MM.1S (cell line): ENCODE data around the gene MIEN1.
"Not testable (repeated sequence)": the region's sequence is repeated elsewhere in the genome, so short reads cannot be mapped to it uniquely, and the experiment has no call there.

Experiments used
- DNase-seq: peaks from one replicate; pipeline ENCODE4 v3.0.0-alpha.2; 2015
- H2AFZ ChIP-seq: fragments of 300-600 bp; sonication (generic); 2 replicates; pipeline ENCODE4 v1.6.0; 2016; ENCODE audit warnings: antibody characterized with exemption, low read length
- H3F3A ChIP-seq: fragments of 300-600 bp; sonication (generic); 2 replicates; pipeline ENCODE4 v1.6.1; 2016; ENCODE audit warnings: mild to moderate bottlenecking, antibody characterized with exemption, low read length, moderate library complexity, mixed read lengths; ENCODE audit not compliant: insufficient read depth
- H3K27ac ChIP-seq: fragments of 300-600 bp; sonication (generic); 2 replicates; pipeline ENCODE4 v1.5.1; 2016; ENCODE audit warnings: mild to moderate bottlenecking, low read length
- H3K27me3 ChIP-seq: fragments of 300-600 bp; sonication (generic); replicated peaks from 2 replicates; pipeline ENCODE4 v1.6.0; 2016; ENCODE audit warnings: low read length; ENCODE audit not compliant: insufficient read depth
- H3K36me3 ChIP-seq: fragments of 300-600 bp; sonication (generic); replicated peaks from 2 replicates; pipeline ENCODE4 v1.6.1; 2016; ENCODE audit warnings: mild to moderate bottlenecking, low read length, mixed read lengths; ENCODE audit not compliant: insufficient read depth
- H3K4me1 ChIP-seq: fragments of 300-600 bp; sonication (generic); 2 replicates; pipeline ENCODE4 v1.6.1; 2016; ENCODE audit warnings: low read length, mixed read lengths
- H3K4me2 ChIP-seq: fragments of 300-600 bp; sonication (generic); 2 replicates; pipeline ENCODE4 v1.6.0; 2016; ENCODE audit warnings: low read depth, low read length
- H3K4me3 ChIP-seq: fragments of 300-600 bp; sonication (generic); 2 replicates; pipeline ENCODE4 v1.5.1; 2016; ENCODE audit warnings: low read length, mixed read lengths
- H3K79me2 ChIP-seq: fragments of 300-600 bp; sonication (generic); 2 replicates; pipeline ENCODE4 v1.6.1; 2016; ENCODE audit warnings: mixed run types, low read length, mixed read lengths
- H3K9ac ChIP-seq: fragments of 300-600 bp; sonication (generic); 2 replicates; pipeline ENCODE4 v1.6.1; 2016; ENCODE audit warnings: low read length, mixed read lengths
- H3K9me2 ChIP-seq: fragments of 300-600 bp; sonication (generic); replicated peaks from 2 replicates; pipeline ENCODE4 v1.6.1; 2016; ENCODE audit warnings: mild to moderate bottlenecking, low read length, mixed read lengths; ENCODE audit not compliant: insufficient read depth
- H3K9me3 ChIP-seq: fragments of 300-600 bp; sonication (generic); replicated peaks from 2 replicates; pipeline ENCODE4 v1.6.1; 2016; ENCODE audit warnings: mild to moderate bottlenecking, low read length, mixed read lengths; ENCODE audit not compliant: insufficient read depth
- H4K20me1 ChIP-seq: fragments of 300-600 bp; sonication (generic); 2 replicates; pipeline ENCODE4 v1.6.1; 2016; ENCODE audit warnings: mild to moderate bottlenecking, low read length, moderate library complexity, mixed read lengths; ENCODE audit not compliant: insufficient read depth
- EZH2 ChIP-seq: fragments of 300-600 bp; sonication (generic); optimal IDR thresholded peaks from 2 replicates; pipeline ENCODE3; 2017; ENCODE audit warnings: low read depth, mild to moderate bottlenecking, antibody characterized with exemption, low read length, mixed read lengths
- EZH2phosphoT487 ChIP-seq: fragments of 300-600 bp; sonication (generic); IDR thresholded peaks from 2 replicates; pipeline ENCODE4 v1.6.1; 2018; ENCODE audit warnings: antibody characterized with exemption, low read length
- TF ChIP-seq, protein P1 (sequence below): fragments of 300-600 bp; sonication (generic); IDR thresholded peaks from 2 replicates; pipeline ENCODE4 v1.5.1; 2016; ENCODE audit warnings: antibody characterized with exemption, low read length, mixed read lengths

The MIEN1 gene

GRCh38 chr17:39701012-39701783 is 29.1 kb downstream of the MIEN1 start:
- Histone ChIP-seq H3K9me2 (no peaks in the 10 kb centered on the region), H3K4me3 (no peak overlapping the region), H3K27me3 (no peaks in the 10 kb centered on the region), H2AFZ (no peak overlapping the region), H3K9ac (no peak overlapping the region), H3K79me2 (no peaks in the 10 kb centered on the region), H4K20me1 (no peaks in the 10 kb centered on the region), H3K36me3 (no peaks in the 10 kb centered on the region), H3K27ac (no peak overlapping the region), H3K9me3 (no peaks in the 10 kb centered on the region), H3K4me1 (peaks cover 17% of the 10 kb centered on the region), H3K4me2 (no peak overlapping the region), H3F3A (no peaks in the 10 kb centered on the region)
- DNase-seq, result no peak
- TF ChIP-seq EZH2phosphoT487 (no peak), EZH2 (no peak)
- TF ChIP-seq, protein P1, sequence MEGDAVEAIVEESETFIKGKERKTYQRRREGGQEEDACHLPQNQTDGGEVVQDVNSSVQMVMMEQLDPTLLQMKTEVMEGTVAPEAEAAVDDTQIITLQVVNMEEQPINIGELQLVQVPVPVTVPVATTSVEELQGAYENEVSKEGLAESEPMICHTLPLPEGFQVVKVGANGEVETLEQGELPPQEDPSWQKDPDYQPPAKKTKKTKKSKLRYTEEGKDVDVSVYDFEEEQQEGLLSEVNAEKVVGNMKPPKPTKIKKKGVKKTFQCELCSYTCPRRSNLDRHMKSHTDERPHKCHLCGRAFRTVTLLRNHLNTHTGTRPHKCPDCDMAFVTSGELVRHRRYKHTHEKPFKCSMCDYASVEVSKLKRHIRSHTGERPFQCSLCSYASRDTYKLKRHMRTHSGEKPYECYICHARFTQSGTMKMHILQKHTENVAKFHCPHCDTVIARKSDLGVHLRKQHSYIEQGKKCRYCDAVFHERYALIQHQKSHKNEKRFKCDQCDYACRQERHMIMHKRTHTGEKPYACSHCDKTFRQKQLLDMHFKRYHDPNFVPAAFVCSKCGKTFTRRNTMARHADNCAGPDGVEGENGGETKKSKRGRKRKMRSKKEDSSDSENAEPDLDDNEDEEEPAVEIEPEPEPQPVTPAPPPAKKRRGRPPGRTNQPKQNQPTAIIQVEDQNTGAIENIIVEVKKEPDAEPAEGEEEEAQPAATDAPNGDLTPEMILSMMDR, result no peak

DNA sequence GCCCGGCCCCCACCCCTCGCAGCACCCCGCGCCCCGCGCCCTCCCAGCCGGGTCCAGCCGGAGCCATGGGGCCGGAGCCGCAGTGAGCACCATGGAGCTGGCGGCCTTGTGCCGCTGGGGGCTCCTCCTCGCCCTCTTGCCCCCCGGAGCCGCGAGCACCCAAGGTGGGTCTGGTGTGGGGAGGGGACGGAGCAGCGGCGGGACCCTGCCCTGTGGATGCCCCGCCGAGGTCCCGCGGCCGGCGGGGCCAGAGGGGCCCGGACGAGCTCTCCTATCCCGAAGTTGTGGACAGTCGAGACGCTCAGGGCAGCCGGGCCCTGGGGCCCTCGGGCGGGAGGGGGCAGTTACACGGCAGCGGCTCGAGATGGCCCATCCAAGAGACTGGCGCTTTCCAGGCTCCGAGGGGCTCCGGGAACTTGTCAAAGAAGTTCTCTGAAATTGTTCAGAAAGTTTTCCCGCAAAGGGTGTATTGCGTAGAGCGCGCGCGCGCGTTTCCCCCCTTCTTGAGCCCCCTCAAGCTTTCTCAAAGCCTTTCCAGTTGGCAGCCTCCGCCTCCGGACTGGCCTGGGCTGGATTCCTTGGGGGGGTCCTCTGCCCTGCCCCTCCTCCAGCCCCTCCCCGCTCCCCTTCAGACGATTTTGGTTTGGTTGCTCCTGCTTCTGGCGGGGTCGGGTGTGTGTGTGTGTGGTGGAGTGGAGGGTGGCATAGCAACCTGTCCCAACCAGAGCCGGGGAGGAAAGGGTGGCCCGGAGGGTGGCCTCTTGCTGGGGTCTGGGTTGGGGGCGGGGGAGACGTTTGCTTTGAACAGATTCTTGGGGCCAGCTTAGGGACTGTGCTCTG is 30.0 kb downstream of the MIEN1 start:
- Histone ChIP-seq H3K36me3 (no peaks in the 10 kb centered on the region), H3K79me2 (no peaks in the 10 kb centered on the region), H3K9ac (no peak overlapping the region), H3K9me2 (no peaks in the 10 kb centered on the region), H3K4me1 (peaks cover 17% of the 10 kb centered on the region), H3K9me3 (no peaks in the 10 kb centered on the region), H3K27ac (no peak overlapping the region), H2AFZ (no peak overlapping the region), H3K27me3 (no peaks in the 10 kb centered on the region), H3F3A (no peaks in the 10 kb centered on the region), H3K4me2 (no peak overlapping the region), H3K4me3 (no peak overlapping the region), H4K20me1 (no peaks in the 10 kb centered on the region)
- no peak for TF ChIP-seq EZH2
- TF ChIP-seq, protein P1, result no peak
- TF ChIP-seq EZH2phosphoT487, result no peak
- DNase-seq, result no peak

- TF ChIP-seq, protein P1, result no peak
- TF ChIP-seq EZH2phosphoT487 (no peak), EZH2 (no peak)
- Histone ChIP-seq H3K9ac (no peak within 1 kb of the TSS), H4K20me1 (no peaks in the 10 kb centered on the region), H3K9me3 (no peaks in the 10 kb centered on the region), H3K36me3 (no peaks in the 10 kb centered on the region), H3K4me3 (no peak within 1 kb of the TSS), H3K4me2 (no peak within 1 kb of the TSS), H3K79me2 (no peaks in the 10 kb centered on the region), H3K27ac (no peak within 1 kb of the TSS), H3K4me1 (peaks cover 17% of the 10 kb centered on the region), H3K9me2 (no peaks in the 10 kb centered on the region), H3K27me3 (no peaks in the 10 kb centered on the region), H3F3A (no peaks in the 10 kb centered on the region), H2AFZ (no peak within 1 kb of the TSS)
- no peak for DNase-seq
Observed at GRCh38 chr17:39699818-39700147, 30.5 kb downstream of the MIEN1 start, which contains the start of gene ERBB2. Gene ERBB2, plus strand, starts transcription at chr17:39700064. Its CDS starts 175 bp downstream, at chr17:39700239.

GRCh38 chr17:39699157-39699817 is 31.0 kb downstream of the MIEN1 start:
- not testable (repeated sequence) for H3K9me3 ChIP-seq, H3K9me2 ChIP-seq, H2AFZ ChIP-seq, H3K9ac ChIP-seq, H3K4me3 ChIP-seq, H3K36me3 ChIP-seq, H3K27ac ChIP-seq, H3K27me3 ChIP-seq, H3F3A ChIP-seq, H4K20me1 ChIP-seq, H3K4me2 ChIP-seq, DNase-seq, H3K79me2 ChIP-seq
- H3K4me1 ChIP-seq, result peaks cover 17% of the 10 kb centered on the region
